Tibial nerve (tissue), 4 donors: ENCODE data around the gene ZP2. TPM values are rescaled to one million over a fixed set of nuclear protein-coding genes. Genes with fewer than 3 reads are reported as not detected.
A peak's percentile ranks its signal among the peaks of the same experiment; 100 is the strongest.
"Not testable (repeated sequence)": the region's sequence is repeated elsewhere in the genome, so short reads cannot be mapped to it uniquely, and the experiment has no call there.

Experiments
- DNase-seq, 2 donors: peaks; one replicate each; pipeline ENCODE4 v3.0.0-alpha.2; 2019; ENCODE audit warnings: low spot score in 2 of 2
- H3K27ac ChIP-seq, 4 donors: fragments of 200-600 bp; sonication (generic) in 3 of 4; one replicate each; pipeline ENCODE4 v1.5.1; 2017 to 2019; ENCODE audit warnings: mild to moderate bottlenecking in 1 of 4
- H3K27me3 ChIP-seq, 2 donors: fragments of 200-600 bp; sonication (generic) in 1 of 2; one replicate each; pipeline versions ENCODE4 v1.5.1 to v1.6.0; 2017 to 2019
- H3K36me3 ChIP-seq, 3 donors: fragments of 200-600 bp; sonication (generic); one replicate each; pipeline ENCODE4 v1.5.1; 2018 to 2019
- H3K4me1 ChIP-seq, 4 donors: fragments of 200-600 bp; sonication (generic) in 3 of 4; one replicate each; pipeline ENCODE4 v1.5.1; 2017 to 2019
- H3K4me3 ChIP-seq, 4 donors: fragments of 200-600 bp; sonication (generic) in 3 of 4; one replicate each; pipeline ENCODE4 v1.5.1; 2017 to 2019; ENCODE audit warnings: mild to moderate bottlenecking in 1 of 4, moderate library complexity in 1 of 4
- H3K9me3 ChIP-seq, 4 donors: fragments of 200-600 bp; sonication (generic) in 3 of 4; one replicate each; pipeline ENCODE4 v1.5.1; 2017 to 2019
- EP300 ChIP-seq, 2 donors: sonication (generic); formaldehyde crosslinking; IDR thresholded peaks; one replicate each; pipeline ENCODE4 v1.6.1; 2017; ENCODE audit warnings: antibody characterized with exemption in 2 of 2, mild to moderate bottlenecking in 1 of 2
- POLR2A ChIP-seq, 2 donors: fragments of 450-650 bp; IDR thresholded peaks; one replicate each; pipeline ENCODE4 v1.6.1; 2017; ENCODE audit warnings: antibody characterized with exemption in 2 of 2, mild to moderate bottlenecking in 2 of 2, moderate library complexity in 2 of 2
- WGBS, 2 donors: methylation state at CpG; one replicate each; pipeline ENCODE4 v1.1.5; 2018; 5-methylcytosine and 5-hydroxymethylcytosine counted together
- total RNA-seq, 4 donors: library from RNA; depleted of rRNA; stranded (reverse); fragments of >200 nt; gene quantifications; one replicate each; pipeline ENCODE4 v1.1.0, GENCODE V29; 2016
- TF ChIP-seq, protein P1 (sequence below), 5 experiments: fragments of 200-600 bp in 3 of 5; fragments of 450-650 bp in 2 of 5; sonication (generic) in 3 of 5; IDR thresholded peaks; one replicate each; pipeline ENCODE4 v1.5.1; 2016 to 2019; ENCODE audit warnings: antibody characterized with exemption in 5 of 5, mild to moderate bottlenecking in 3 of 5, moderate library complexity in 2 of 5

Gene ZP2
- total RNA-seq, 4 donors from 2014 or later, result not detected

DNA sequence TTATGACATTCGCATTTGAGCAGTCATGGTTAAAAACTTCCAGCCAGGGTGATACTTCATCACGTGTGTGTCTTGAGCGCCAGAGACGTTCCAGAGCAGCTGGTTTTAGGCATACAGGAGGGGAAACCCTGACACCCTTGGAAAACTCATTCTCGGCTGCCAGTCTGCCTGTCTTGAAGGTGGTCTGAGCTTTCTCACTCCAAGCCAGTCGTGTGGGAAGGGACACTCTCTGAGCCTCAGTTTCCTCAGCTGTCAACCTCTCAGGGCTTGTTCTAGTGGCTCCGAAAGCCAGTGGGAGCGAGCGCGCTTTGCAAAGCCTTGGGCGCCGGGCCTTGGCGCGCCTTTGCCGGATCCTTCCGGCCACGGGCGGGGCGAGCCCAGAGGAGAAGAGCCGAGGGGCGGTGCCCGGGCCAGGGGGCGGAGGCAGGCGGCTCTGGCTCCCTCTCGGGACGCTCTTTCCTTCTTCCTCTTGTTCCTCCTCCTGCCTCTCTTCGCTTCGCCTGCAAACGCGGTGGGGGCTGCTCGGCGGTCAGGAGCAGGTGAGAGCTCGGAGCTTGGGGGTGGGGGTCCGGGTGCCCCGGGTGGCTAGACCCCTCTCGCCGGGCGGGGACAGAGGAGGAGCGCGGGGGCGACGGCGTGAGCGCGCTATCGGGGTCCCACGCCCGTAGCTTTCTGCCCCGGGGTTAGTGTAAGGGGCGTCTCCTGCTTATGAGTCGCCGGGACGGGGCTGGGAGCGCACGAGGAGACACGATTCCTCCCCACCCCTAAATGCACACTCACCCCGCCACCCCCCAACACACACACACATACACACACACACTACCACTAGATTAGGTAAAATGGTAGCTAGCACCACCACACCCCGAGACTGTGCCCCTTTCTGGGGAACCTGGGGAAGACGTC, 52.9 kb downstream of the ZP2 start, which contains the start of gene LDAF1:
TSS of gene LDAF1 (plus strand) at position 467 of the 903 bp plus-strand sequence. CDS start 2,509 bp downstream, outside the sequence.
- H3K27ac ChIP-seq, result peak within 1 kb of the TSS; percentile 60 to 84 (median 78)
- TF ChIP-seq POLR2A (IDR thresholded peaks at IDR 0.05), result peak in 1 of 2 donors; percentile 41
- TF ChIP-seq, protein P1, sequence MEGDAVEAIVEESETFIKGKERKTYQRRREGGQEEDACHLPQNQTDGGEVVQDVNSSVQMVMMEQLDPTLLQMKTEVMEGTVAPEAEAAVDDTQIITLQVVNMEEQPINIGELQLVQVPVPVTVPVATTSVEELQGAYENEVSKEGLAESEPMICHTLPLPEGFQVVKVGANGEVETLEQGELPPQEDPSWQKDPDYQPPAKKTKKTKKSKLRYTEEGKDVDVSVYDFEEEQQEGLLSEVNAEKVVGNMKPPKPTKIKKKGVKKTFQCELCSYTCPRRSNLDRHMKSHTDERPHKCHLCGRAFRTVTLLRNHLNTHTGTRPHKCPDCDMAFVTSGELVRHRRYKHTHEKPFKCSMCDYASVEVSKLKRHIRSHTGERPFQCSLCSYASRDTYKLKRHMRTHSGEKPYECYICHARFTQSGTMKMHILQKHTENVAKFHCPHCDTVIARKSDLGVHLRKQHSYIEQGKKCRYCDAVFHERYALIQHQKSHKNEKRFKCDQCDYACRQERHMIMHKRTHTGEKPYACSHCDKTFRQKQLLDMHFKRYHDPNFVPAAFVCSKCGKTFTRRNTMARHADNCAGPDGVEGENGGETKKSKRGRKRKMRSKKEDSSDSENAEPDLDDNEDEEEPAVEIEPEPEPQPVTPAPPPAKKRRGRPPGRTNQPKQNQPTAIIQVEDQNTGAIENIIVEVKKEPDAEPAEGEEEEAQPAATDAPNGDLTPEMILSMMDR (IDR thresholded peaks at IDR 0.05), result no peak
- peak in 1 of 2 donors; percentile 57 for TF ChIP-seq EP300 (IDR thresholded peaks at IDR 0.05)
- no peaks in the 10 kb centered on the region for H3K27me3 ChIP-seq
- H3K4me3 ChIP-seq, result peak within 1 kb of the TSS; percentile 61 to 81 (median 65)
- 0% methylated on average over 29 to 51 of the region's 59 CpGs for WGBS, 2 donors
- no peaks in the 10 kb centered on the region for H3K9me3 ChIP-seq
- peaks cover 0 to 59% (median 15%) of the 10 kb centered on the region in 4 donors for H3K4me1 ChIP-seq
- DNase-seq, result peak; percentile 61 to 66
- H3K36me3 ChIP-seq, result peaks cover 0 to 9% (median 0%) of the 10 kb centered on the region in 3 donors

DNA sequence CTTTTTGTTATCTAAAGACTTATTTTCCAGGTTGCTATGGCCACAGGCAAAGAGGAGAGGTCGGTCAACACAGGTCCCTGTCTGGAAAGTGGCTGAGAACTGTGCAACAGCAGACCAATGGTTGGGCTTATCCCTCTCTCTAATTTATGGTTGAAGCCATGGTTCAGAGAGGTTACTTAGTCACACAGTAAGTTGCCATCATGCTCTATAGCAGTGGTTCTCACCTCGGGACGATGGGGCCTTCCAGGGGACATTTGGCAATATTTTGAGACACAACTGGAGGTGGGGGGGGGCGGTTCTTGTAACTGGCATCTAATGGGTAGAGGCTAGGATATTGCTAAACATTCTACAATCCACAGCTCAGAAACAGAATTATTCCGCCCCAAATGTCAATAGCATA, 53.7 kb downstream of the ZP2 start:
- Histone ChIP-seq H3K9me3 (no peaks in the 10 kb centered on the region), H3K27ac (peak overlapping the region in 2 of 4 donors; percentile 83 to 84), H3K36me3 (peaks cover 0 to under 1% (median 0%) of the 10 kb centered on the region in 3 donors), H3K27me3 (no peaks in the 10 kb centered on the region), H3K4me1 (peaks cover 0 to 50% (median 13%) of the 10 kb centered on the region in 4 donors), H3K4me3 (peak overlapping the region in 1 of 4 donors; percentile 69)
- TF ChIP-seq, protein P1 (IDR thresholded peaks at IDR 0.05), result no peak
- no peak for TF ChIP-seq POLR2A (IDR thresholded peaks at IDR 0.05)
- no peak for TF ChIP-seq EP300 (IDR thresholded peaks at IDR 0.05)
- DNase-seq, result no peak
- WGBS, 2 donors, result 90 to 93% methylated on average over 5 of the region's 5 CpGs

DNA sequence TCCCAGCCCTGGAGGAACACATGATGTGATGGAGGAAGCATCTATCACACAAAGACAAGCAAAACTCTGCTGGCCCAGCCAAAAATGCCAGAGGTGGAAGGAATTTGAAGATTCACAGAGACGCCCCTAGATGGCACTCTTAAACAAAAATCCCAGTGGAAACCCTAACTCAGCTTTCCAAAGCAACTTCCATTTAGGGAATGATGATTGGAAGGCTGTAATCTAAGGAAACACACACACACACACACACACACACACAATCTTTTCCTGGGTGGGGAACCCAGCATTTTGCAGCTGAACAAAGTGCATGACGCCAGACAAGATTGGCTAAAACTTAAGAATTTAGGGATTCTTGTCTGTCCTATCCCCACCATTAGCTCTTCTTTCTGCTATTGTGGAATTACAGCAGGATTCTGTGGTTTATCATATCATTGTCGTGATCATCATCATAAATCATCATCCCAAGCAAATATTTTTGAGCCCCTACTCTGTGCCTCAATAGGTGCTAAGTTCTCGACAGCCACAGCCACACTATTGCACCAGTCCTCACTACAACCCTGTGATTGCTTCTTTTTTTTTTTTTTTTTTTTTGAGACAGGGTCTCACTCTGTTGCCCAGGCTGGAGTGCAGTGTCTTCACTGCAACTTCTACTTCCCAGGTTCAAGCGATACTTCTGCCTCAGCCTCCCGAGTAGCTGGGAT, 54.5 kb downstream of the ZP2 start:
- Histone ChIP-seq H3K4me1 (peaks cover 0 to 43% (median 10%) of the 10 kb centered on the region in 4 donors), H3K36me3 (no peaks in the 10 kb centered on the region), H3K4me3 (no peak overlapping the region), H3K9me3 (no peaks in the 10 kb centered on the region), H3K27ac (no peak overlapping the region), H3K27me3 (peaks cover 0 to 1% of the 10 kb centered on the region in 2 donors)
- TF ChIP-seq, protein P1 (IDR thresholded peaks at IDR 0.05), result peak; percentile 44 to 63 (median 63)
- TF ChIP-seq EP300 (IDR thresholded peaks at IDR 0.05) (no peak), POLR2A (IDR thresholded peaks at IDR 0.05) (no peak)
- DNase-seq, result peak in 1 of 2 donors; percentile 21
- 52 to 57% methylated on average over 6 of the region's 6 CpGs for WGBS, 2 donors

DNA sequence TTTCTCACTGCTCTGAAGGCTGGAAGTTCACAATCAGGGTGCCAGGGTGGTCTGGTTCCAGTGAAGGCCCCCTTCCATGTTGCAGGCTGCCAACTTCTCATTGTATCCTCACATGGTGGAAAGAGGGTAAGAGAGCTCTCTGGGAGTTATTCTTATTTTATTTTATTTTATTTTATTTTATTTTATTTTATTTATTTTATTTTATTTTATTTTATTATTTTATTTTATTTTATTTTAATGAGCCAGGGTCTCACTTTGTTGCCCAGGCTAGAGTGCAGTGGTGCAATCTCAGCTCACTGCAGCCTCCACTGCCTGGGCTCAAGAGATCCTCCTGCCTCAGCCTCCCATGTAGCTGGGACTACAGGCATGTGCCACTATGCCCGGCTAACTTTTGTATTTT, 55.4 kb downstream of the ZP2 start:
- not testable (repeated sequence) for DNase-seq, H3K9me3 ChIP-seq, H3K4me3 ChIP-seq, H3K36me3 ChIP-seq, H3K27ac ChIP-seq, H3K27me3 ChIP-seq
- H3K4me1 ChIP-seq, result peaks cover 0 to 34% (median 10%) of the 10 kb centered on the region in 4 donors
- WGBS, 2 donors, result 55 to 77% methylated on average over 1 of the region's 1 CpG

- H3K4me1 ChIP-seq, result peaks cover 0 to 16% (median 6%) of the 10 kb centered on the region in 4 donors
- H3K36me3 ChIP-seq, H3K27ac ChIP-seq, H3K4me3 ChIP-seq, H3K9me3 ChIP-seq, H3K27me3 ChIP-seq, DNase-seq: not testable (repeated sequence)
- WGBS, 2 donors, result 85 to 87% methylated on average over 11 of the region's 11 CpGs
These were observed 58.1 kb downstream of the ZP2 start for GRCh38 chr16:21153124-21153729.

GRCh38 chr16:21152160-21153030, 59.0 kb downstream of the ZP2 start:
- H3K4me1 ChIP-seq, H3K36me3 ChIP-seq, H3K4me3 ChIP-seq, H3K9me3 ChIP-seq, H3K27me3 ChIP-seq, DNase-seq, H3K27ac ChIP-seq: not testable (repeated sequence)
- 79 to 90% methylated on average over 26 to 33 of the region's 51 CpGs for WGBS, 2 donors
